Liver (tissue), 9 donors: Measurements from ENCODE around the gene PDE6D. TPM values are rescaled to one million over a fixed set of nuclear protein-coding genes. Genes with fewer than 3 reads are reported as not detected.
"Not testable (repeated sequence)": the region's sequence is repeated elsewhere in the genome, so short reads cannot be mapped to it uniquely, and the experiment has no call there.

ENCODE experiments used
- DNase-seq: peaks from one replicate; pipeline ENCODE4 v3.0.0-alpha.2; 2017; ENCODE audit warnings: low spot score
- H3K27ac ChIP-seq, 2 donors: one replicate each; pipeline ENCODE4 v1.7.0; 2013; ENCODE audit warnings: inconsistent platforms in 2 of 2, low read length in 2 of 2, control low read depth in 1 of 2, low read depth in 1 of 2, mild to moderate bottlenecking in 1 of 2
- H3K27me3 ChIP-seq, 4 donors: one replicate each; pipeline versions ENCODE4 v1.6.1 to v1.7.0; 2013; ENCODE audit warnings: low read length in 3 of 4, inconsistent platforms in 1 of 4, mild to moderate bottlenecking in 1 of 4, moderate library complexity in 1 of 4; ENCODE audit not compliant: control insufficient read depth in 4 of 4, insufficient read depth in 4 of 4
- H3K36me3 ChIP-seq, 4 donors: one replicate each; pipeline versions ENCODE4 v1.6.1 to v1.7.0; 2013; ENCODE audit warnings: low read length in 3 of 4, mild to moderate bottlenecking in 3 of 4, low read depth in 1 of 4, moderate library complexity in 1 of 4; ENCODE audit not compliant: control insufficient read depth in 4 of 4, insufficient read depth in 3 of 4
- H3K4me1 ChIP-seq, 4 donors: one replicate each; pipeline versions ENCODE4 v1.6.1 to v1.7.0; 2013; ENCODE audit warnings: low read length in 3 of 4, mild to moderate bottlenecking in 3 of 4, moderate library complexity in 1 of 4; ENCODE audit not compliant: control insufficient read depth in 4 of 4, insufficient read depth in 4 of 4
- H3K4me3 ChIP-seq, 3 donors: one replicate each; pipeline versions ENCODE4 v1.6.1 to v1.7.0; 2013; ENCODE audit warnings: low read length in 3 of 3, control low read depth in 1 of 3, low read depth in 1 of 3, mild to moderate bottlenecking in 1 of 3
- H3K9ac ChIP-seq, 2 donors: one replicate each; pipeline ENCODE4 v1.7.0; 2013; ENCODE audit warnings: low read length in 2 of 2, mild to moderate bottlenecking in 2 of 2, moderate library complexity in 2 of 2, control low read depth in 1 of 2, low read depth in 1 of 2
- H3K9me3 ChIP-seq, 4 donors: one replicate each; pipeline versions ENCODE4 v1.6.1 to v1.7.0; 2013; ENCODE audit warnings: low read length in 3 of 4; ENCODE audit not compliant: control insufficient read depth in 4 of 4
- EGR1 ChIP-seq, 2 donors: IDR thresholded peaks; 2 replicates each; pipeline ENCODE4 v1.6.1; 2016 to 2018; ENCODE audit warnings: antibody characterized with exemption in 2 of 2, low read depth in 2 of 2
- FOXA1 ChIP-seq: IDR thresholded peaks from 2 replicates; pipeline ENCODE4 v1.6.1; 2016; ENCODE audit warnings: antibody characterized with exemption
- FOXA2 ChIP-seq: IDR thresholded peaks from 2 replicates; pipeline ENCODE4 v1.6.1; 2016; ENCODE audit warnings: antibody characterized with exemption
- GABPA ChIP-seq, 2 donors: IDR thresholded peaks in 1 of 2; conservative IDR thresholded peaks in 1 of 2; 2 replicates each; pipeline ENCODE4 v1.6.1; 2016; ENCODE audit warnings: antibody characterized with exemption in 2 of 2, mild to moderate bottlenecking in 1 of 2, moderate library complexity in 1 of 2
- HNF4A ChIP-seq, 2 donors: conservative IDR thresholded peaks; 2 replicates each; pipeline ENCODE4 v1.6.1; 2016; ENCODE audit warnings: antibody characterized with exemption in 2 of 2, mild to moderate bottlenecking in 2 of 2
- HNF4G ChIP-seq: IDR thresholded peaks from 2 replicates; pipeline ENCODE4 v1.6.1; 2016; ENCODE audit warnings: antibody characterized with exemption
- JUND ChIP-seq, 2 donors: IDR thresholded peaks; 2 replicates each; pipeline ENCODE4 v1.6.1; 2016; ENCODE audit warnings: antibody characterized with exemption in 2 of 2
- NR2F2 ChIP-seq: IDR thresholded peaks from 2 replicates; pipeline ENCODE4 v1.6.1; 2016; ENCODE audit warnings: antibody characterized with exemption
- RAD21 ChIP-seq, 2 donors: IDR thresholded peaks; 2 replicates each; pipeline ENCODE4 v1.6.1; 2016; ENCODE audit warnings: antibody characterized with exemption in 2 of 2, mild to moderate bottlenecking in 2 of 2
- RXRA ChIP-seq, 2 donors: IDR thresholded peaks; 2 replicates each; pipeline ENCODE4 v1.6.1; 2017 to 2018; ENCODE audit warnings: antibody characterized with exemption in 2 of 2, mild to moderate bottlenecking in 1 of 2
- SP1 ChIP-seq: IDR thresholded peaks from 2 replicates; pipeline ENCODE4 v1.6.1; 2018; ENCODE audit warnings: antibody characterized with exemption, mild to moderate bottlenecking
- TAF1 ChIP-seq: conservative IDR thresholded peaks from 2 replicates; pipeline ENCODE4 v1.6.1; 2016; ENCODE audit warnings: antibody characterized with exemption, mild to moderate bottlenecking
- YY1 ChIP-seq: IDR thresholded peaks from 2 replicates; pipeline ENCODE4 v1.6.1; 2016; ENCODE audit warnings: antibody characterized with exemption, mild to moderate bottlenecking
- WGBS: extraction: QIAGEN DNeasy Blood & Tissue Kit; methylation state at CpG from one replicate; pipeline ENCODE4 v1.1.7; 2013; 5-methylcytosine and 5-hydroxymethylcytosine counted together
- polyA plus RNA-seq, 2 donors: library from polyadenylated mRNA; stranded (reverse) in 1 of 2; unstranded in 1 of 2; fragments of 200-250 nt in 1 of 2; fragments of >200 nt in 1 of 2; fragmentation: Nextera tagmentation in 1 of 2; extraction: Ambion mirVana in 1 of 2; gene quantifications; one replicate each; pipeline versions ENCODE4 v1.2.1 to v1.2.3, GENCODE V29; 2013 to 2015
- total RNA-seq, 2 donors: library from RNA; depleted of rRNA; stranded (reverse); fragments of >200 nt; gene quantifications; one replicate each; pipeline ENCODE4 v1.2.3, GENCODE V29; 2014
- TF ChIP-seq, protein P1 (sequence below): fragments of 150-350 bp; IDR thresholded peaks from 2 replicates; pipeline ENCODE4 v1.5.1; 2017; ENCODE audit warnings: improper control_type of control experiment, low read depth, low read length; ENCODE audit not compliant: missing input control
- TF ChIP-seq, protein P2 (sequence below): IDR thresholded peaks from 2 replicates; pipeline ENCODE4 v1.6.1; 2016; ENCODE audit warnings: antibody characterized with exemption, mild to moderate bottlenecking
- TF ChIP-seq, protein P3 (sequence below): IDR thresholded peaks from 2 replicates; pipeline ENCODE4 v1.6.1; 2016; ENCODE audit warnings: antibody characterized with exemption
- TF ChIP-seq, protein P4 (sequence below): IDR thresholded peaks from 2 replicates; pipeline ENCODE4 v1.6.1; 2016; ENCODE audit warnings: antibody characterized with exemption
- TF ChIP-seq, protein P5 (sequence below): IDR thresholded peaks from 2 replicates; pipeline ENCODE4 v1.6.1; 2016; ENCODE audit warnings: antibody characterized with exemption
- donor health status: healthy.
- donor health status: healthy.
- donor health status: healthy.
- donor health status: healthy.
- donor health status: healthy.

The PDE6D gene
- total and polyA plus RNA-seq, 4 donors, result 6.6 to 8.5 (median 7.0) TPM

DNA sequence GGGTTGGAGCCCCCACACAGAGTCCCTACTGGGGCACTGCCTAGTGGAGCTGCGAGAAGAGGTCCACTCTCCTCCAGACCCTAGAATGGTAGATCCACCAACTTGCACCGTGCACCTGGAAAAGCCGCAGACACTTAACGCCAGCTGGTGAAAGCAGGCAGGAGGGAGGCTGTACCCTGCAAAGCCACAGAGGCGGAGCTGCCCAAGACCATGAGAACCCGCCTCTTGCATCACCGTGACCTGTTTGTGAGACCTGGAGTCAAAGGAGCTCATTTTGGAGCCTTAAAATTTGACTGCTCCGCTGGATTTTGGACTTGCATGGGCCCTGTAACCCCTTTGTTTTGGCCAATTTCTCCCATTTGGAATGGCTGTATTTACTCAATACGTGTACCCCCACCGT is 32.1 kb downstream of the PDE6D start:
- WGBS, result 93% methylated on average over 10 of the region's 10 CpGs
- H3K27me3 ChIP-seq, H3K27ac ChIP-seq, H3K9me3 ChIP-seq, H3K4me3 ChIP-seq, H3K4me1 ChIP-seq, DNase-seq, H3K9ac ChIP-seq, H3K36me3 ChIP-seq: not testable (repeated sequence)

DNA sequence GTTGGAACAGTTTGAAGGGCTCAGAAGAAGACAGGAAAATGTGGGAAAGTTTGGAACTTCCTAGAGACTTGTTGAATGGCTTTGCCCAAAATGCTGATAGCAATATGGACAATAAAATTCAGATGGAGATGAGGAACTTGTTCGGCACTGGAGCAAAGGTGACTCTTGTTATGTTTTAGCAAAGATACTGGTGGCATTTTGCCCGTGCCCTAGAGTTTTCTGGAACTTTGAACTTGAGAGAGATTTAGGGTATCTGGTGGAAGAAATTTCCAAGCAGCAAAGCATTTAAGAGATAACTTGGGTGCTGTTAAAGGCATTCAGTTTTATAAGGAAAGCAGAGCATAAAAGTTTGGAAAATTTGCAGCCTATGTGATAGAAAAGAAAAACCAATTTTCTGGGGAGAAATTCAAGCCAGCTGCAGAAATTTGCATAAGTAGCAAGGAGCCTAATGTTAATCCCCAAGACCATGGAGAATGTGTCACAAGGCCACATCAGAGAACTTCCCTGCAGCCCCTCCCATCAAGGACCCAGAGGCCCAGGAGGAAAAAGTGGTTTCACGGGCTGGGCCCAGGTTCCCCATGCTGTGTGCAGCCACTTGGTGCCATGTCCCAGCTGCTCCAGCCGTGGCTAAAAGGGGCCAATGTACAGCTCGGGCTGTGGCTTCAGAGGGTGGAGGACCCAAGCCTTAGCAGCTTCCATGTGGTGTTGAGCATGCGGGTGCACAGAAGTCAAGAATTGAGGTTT is 32.8 kb downstream of the PDE6D start:
- not testable (repeated sequence) for H3K27me3 ChIP-seq, H3K36me3 ChIP-seq, H3K27ac ChIP-seq, DNase-seq, H3K4me3 ChIP-seq, H3K9me3 ChIP-seq, H3K4me1 ChIP-seq, H3K9ac ChIP-seq
- 72% methylated on average over 6 of the region's 6 CpGs for WGBS
- peak in 1 of 2 donors; percentile 35 for TF ChIP-seq RXRA (IDR thresholded peaks at IDR 0.05)
- peak in 1 of 2 donors; percentile 12 for TF ChIP-seq HNF4A (conservative IDR thresholded peaks at IDR 0.05)

DNA sequence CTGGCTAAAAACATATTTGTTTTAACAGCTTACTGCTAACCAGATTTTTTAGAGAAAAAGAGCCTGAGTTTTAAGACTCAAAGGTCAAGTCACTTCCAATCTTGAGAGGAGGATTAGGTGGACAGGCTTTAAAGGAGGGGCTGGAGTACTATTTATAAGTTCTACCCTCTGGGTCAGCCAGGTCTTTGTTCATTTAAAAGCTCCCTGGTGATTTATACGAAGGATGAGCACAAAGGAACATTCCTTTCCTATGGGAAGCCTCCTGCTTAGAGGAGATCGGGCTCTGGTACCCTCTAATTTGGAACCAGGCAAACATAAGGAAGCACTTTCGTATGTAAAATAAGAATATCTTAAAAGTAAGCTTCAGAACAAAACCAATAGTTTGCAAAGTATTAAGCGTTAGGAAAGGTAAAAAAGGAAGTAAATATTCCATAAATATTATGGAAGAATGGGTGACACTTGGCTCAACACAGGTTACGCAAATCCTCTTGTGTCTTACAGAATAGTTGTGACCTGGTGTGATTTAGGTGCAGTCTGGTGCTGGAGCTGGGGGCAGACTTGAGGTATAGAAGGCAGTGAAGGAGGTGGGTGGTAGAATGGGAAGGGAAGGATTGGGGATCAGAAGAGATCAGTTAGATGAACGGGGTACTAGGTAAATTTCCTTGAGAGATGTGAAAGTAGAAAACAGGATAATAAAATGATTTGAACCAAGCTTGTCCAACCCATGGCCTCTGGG is 35.6 kb downstream of the PDE6D start:
- no peak for TF ChIP-seq FOXA1
- TF ChIP-seq, protein P1, sequence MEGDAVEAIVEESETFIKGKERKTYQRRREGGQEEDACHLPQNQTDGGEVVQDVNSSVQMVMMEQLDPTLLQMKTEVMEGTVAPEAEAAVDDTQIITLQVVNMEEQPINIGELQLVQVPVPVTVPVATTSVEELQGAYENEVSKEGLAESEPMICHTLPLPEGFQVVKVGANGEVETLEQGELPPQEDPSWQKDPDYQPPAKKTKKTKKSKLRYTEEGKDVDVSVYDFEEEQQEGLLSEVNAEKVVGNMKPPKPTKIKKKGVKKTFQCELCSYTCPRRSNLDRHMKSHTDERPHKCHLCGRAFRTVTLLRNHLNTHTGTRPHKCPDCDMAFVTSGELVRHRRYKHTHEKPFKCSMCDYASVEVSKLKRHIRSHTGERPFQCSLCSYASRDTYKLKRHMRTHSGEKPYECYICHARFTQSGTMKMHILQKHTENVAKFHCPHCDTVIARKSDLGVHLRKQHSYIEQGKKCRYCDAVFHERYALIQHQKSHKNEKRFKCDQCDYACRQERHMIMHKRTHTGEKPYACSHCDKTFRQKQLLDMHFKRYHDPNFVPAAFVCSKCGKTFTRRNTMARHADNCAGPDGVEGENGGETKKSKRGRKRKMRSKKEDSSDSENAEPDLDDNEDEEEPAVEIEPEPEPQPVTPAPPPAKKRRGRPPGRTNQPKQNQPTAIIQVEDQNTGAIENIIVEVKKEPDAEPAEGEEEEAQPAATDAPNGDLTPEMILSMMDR, result no peak
- TF ChIP-seq JUND (IDR thresholded peaks at IDR 0.05), result no peak
- TF ChIP-seq NR2F2, result no peak
- TF ChIP-seq RAD21 (IDR thresholded peaks at IDR 0.05), result no peak
- no peak for TF ChIP-seq TAF1
- no peak for TF ChIP-seq YY1
- no peak for TF ChIP-seq SP1
- TF ChIP-seq RXRA (IDR thresholded peaks at IDR 0.05), result no peak
- no peak for TF ChIP-seq HNF4A (conservative IDR thresholded peaks at IDR 0.05)
- TF ChIP-seq, protein P2, sequence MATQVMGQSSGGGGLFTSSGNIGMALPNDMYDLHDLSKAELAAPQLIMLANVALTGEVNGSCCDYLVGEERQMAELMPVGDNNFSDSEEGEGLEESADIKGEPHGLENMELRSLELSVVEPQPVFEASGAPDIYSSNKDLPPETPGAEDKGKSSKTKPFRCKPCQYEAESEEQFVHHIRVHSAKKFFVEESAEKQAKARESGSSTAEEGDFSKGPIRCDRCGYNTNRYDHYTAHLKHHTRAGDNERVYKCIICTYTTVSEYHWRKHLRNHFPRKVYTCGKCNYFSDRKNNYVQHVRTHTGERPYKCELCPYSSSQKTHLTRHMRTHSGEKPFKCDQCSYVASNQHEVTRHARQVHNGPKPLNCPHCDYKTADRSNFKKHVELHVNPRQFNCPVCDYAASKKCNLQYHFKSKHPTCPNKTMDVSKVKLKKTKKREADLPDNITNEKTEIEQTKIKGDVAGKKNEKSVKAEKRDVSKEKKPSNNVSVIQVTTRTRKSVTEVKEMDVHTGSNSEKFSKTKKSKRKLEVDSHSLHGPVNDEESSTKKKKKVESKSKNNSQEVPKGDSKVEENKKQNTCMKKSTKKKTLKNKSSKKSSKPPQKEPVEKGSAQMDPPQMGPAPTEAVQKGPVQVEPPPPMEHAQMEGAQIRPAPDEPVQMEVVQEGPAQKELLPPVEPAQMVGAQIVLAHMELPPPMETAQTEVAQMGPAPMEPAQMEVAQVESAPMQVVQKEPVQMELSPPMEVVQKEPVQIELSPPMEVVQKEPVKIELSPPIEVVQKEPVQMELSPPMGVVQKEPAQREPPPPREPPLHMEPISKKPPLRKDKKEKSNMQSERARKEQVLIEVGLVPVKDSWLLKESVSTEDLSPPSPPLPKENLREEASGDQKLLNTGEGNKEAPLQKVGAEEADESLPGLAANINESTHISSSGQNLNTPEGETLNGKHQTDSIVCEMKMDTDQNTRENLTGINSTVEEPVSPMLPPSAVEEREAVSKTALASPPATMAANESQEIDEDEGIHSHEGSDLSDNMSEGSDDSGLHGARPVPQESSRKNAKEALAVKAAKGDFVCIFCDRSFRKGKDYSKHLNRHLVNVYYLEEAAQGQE, result no peak
- no peak for TF ChIP-seq FOXA2
- no peak for TF ChIP-seq HNF4G
- TF ChIP-seq EGR1 (IDR thresholded peaks at IDR 0.05; ENCODE audit: low read depth in 2 of 2), result no peak
- TF ChIP-seq GABPA (IDR thresholded peaks at IDR 0.05 in 1 of 2, conservative IDR thresholded peaks at IDR 0.05 in 1 of 2), result no peak
- TF ChIP-seq, protein P3, sequence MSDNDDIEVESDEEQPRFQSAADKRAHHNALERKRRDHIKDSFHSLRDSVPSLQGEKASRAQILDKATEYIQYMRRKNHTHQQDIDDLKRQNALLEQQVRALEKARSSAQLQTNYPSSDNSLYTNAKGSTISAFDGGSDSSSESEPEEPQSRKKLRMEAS, result no peak
- TF ChIP-seq, protein P4, sequence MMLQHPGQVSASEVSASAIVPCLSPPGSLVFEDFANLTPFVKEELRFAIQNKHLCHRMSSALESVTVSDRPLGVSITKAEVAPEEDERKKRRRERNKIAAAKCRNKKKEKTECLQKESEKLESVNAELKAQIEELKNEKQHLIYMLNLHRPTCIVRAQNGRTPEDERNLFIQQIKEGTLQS, result no peak
- TF ChIP-seq, protein P5, sequence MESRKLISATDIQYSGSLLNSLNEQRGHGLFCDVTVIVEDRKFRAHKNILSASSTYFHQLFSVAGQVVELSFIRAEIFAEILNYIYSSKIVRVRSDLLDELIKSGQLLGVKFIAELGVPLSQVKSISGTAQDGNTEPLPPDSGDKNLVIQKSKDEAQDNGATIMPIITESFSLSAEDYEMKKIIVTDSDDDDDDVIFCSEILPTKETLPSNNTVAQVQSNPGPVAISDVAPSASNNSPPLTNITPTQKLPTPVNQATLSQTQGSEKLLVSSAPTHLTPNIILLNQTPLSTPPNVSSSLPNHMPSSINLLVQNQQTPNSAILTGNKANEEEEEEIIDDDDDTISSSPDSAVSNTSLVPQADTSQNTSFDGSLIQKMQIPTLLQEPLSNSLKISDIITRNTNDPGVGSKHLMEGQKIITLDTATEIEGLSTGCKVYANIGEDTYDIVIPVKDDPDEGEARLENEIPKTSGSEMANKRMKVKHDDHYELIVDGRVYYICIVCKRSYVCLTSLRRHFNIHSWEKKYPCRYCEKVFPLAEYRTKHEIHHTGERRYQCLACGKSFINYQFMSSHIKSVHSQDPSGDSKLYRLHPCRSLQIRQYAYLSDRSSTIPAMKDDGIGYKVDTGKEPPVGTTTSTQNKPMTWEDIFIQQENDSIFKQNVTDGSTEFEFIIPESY, result no peak
- Histone ChIP-seq H3K4me3 (no peak overlapping the region), H3K9me3 (no peaks in the 10 kb centered on the region), H3K9ac (no peak overlapping the region), H3K27me3 (no peaks in the 10 kb centered on the region), H3K27ac (no peak overlapping the region), H3K4me1 (peaks cover 0 to 4% (median 1%) of the 10 kb centered on the region in 4 donors), H3K36me3 (no peaks in the 10 kb centered on the region)
- no peak for DNase-seq
- 89% methylated on average over 6 of the region's 6 CpGs for WGBS
